ENCODE data around the gene USP22.

USP22 gene

GRCh38 chr17:21005803-21006202 is 37.0 kb downstream of the USP22 start:
- TF ChIP-seq CTCF (conservative IDR thresholded peaks at IDR 0.05; ENCODE audit: low read length) = no peak
- no peak overlapping the region for H3K4me3 ChIP-seq (ENCODE audit: low read length)

GRCh38 chr17:21005367-21005766 is 37.4 kb downstream of the USP22 start:
- DNase-seq (ENCODE audit: low read depth) = no peak

More at GRCh38 chr17:21005803-21006202, 37.0 kb downstream of the USP22 start:
- no peak for DNase-seq (ENCODE audit: low read depth)

GRCh38 chr17:21004016-21004930 is 38.5 kb downstream of the USP22 start:
- H3K4me3 ChIP-seq (ENCODE audit: low read length) = no peak overlapping the region
- no peak for TF ChIP-seq CTCF (conservative IDR thresholded peaks at IDR 0.05; ENCODE audit: low read length)
- DNase-seq (ENCODE audit: low read depth) = no peak

More at GRCh38 chr17:21005367-21005766, 37.4 kb downstream of the USP22 start:
- no peak for TF ChIP-seq CTCF (conservative IDR thresholded peaks at IDR 0.05; ENCODE audit: low read length)
- no peak overlapping the region for H3K4me3 ChIP-seq (ENCODE audit: low read length)

- TF ChIP-seq CTCF (conservative IDR thresholded peaks at IDR 0.05; ENCODE audit: low read length) = no peak
- no peak for DNase-seq (ENCODE audit: low read depth)
- no peak overlapping the region for H3K4me3 ChIP-seq (ENCODE audit: low read length)
Observed at GRCh38 chr17:21003007-21003621, 39.7 kb downstream of the USP22 start.

GRCh38 chr17:21002309-21003006 is 40.4 kb downstream of the USP22 start:
- no peak for TF ChIP-seq CTCF (conservative IDR thresholded peaks at IDR 0.05; ENCODE audit: low read length)
- H3K4me3 ChIP-seq (ENCODE audit: low read length) = no peak overlapping the region
- no peak for DNase-seq (ENCODE audit: low read depth)

- no peak for DNase-seq (ENCODE audit: low read depth)
- H3K4me3 ChIP-seq (ENCODE audit: low read length) = no peak overlapping the region
- TF ChIP-seq CTCF (conservative IDR thresholded peaks at IDR 0.05; ENCODE audit: low read length) = no peak
Observed at GRCh38 chr17:21001813-21002221, 41.0 kb downstream of the USP22 start.
